GM21360 (cell line): ENCODE results near the gene CTIF.

Source experiments
- ATAC-seq: cut with Tn5 transposase; IDR thresholded peaks from one replicate; pipeline ENCODE4 v1.9.1; 2021; ENCODE audit warnings: mild to moderate bottlenecking, moderate library complexity; ENCODE audit not compliant: unreplicated experiment

CTIF gene

GRCh38 chr18:48573632-48574283 is 34.9 kb downstream of the CTIF start:
- ATAC-seq: no peak

DNA sequence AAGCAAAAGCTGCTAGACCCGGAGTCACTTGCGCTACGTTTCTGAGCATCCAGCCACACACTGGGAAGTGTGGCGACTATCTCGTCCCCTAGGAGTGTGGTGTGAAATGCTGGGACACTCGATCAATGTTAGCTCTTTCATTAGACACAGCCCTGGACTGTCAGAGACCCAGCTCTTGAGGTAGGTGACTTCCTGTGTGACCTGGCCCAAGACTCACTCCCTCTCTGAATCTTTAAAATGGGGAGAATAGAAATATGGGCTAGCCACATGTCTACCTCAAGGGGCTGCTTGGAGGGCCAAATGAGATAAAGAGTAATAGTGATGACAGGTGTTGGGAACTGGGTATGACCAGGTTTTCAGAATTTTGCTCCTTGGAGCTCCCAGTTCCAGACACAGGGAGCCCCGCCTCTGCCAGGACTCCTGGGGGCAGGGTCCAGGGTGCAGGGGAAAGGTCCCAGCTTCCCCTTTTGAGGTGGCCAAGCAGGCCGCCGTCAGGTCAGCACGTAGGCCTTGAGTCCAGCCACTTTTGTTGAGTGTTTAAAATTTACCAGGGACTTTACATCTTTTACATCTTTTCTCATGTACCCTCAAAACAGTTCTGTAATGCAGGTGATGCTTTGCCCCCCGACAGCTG is 36.0 kb downstream of the CTIF start:
- ATAC-seq: no peak

- no peak for ATAC-seq
Observed at GRCh38 chr18:48575301-48575657, 36.4 kb downstream of the CTIF start.

DNA sequence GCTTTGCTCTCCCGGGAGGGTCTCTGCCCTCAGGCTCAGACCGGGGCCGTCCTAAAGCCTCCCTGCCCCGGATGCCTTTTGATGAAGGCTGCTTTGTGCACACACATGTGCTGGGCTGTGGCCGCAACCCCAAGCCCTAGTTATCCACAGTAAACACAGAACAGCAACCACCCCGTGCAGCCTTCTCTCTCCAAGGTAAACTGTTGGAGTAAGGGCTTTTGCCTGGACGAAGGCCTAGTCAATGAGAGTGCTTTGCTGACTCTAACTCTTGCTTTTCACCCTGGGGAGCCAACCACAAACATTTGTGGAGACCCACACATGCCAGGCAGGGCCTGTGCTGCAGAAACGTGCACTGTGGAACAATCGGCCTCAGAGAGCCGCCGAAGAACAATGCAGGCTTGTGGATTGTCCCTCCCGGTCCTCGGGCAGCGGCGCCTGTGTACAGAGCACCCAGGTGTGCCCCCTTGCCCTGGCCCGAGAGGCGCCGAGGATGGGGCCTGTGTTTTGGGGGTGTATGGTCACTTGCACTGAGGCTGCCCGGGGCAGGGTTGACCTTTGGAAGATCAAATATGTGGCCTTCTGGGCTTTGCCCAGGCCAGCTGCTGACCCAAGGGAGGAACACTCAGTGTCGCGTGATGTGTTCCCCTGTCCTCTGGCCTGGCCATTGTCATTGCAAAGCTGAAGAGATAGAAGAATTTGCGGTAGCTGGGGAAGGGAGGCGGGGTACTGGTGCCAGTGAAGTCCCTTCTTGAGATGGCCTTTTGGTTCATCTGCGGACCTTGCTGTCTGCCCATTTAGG is 37.0 kb downstream of the CTIF start:
- no peak for ATAC-seq

- no peak for ATAC-seq
Observed at GRCh38 chr18:48576457-48576771, 37.6 kb downstream of the CTIF start.

DNA sequence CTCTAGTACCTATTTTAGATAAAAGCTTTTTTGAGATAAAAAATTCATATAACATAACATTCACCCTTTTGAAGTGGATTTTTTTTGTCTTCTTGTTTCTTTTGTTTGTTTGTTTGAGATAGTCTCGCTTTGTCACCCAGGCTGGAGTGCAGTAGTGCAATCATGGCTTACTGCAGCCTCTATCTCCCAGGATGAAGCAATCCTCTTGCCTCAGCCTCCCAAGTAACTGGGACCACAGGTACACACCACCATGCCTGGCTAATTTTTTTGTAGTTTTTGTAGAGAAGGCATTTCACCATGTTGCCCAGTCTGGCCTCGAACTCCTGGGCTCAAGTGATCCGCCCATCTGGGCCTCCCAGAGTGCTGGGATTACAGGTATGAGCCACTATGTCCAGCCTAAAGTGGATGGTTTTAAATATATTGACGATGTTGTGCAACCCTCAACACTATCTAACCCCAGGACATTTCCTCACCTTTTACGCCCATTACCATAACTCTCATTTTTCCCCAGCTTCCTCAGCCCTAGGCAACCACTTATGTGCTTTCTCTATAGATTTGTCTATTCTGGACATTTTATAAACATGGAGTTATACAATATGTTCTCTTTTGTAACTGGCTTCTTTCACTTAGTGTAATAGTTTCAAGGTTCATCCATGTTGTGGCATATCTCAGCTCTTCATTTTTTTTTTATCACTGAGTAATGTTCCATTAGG is 38.8 kb downstream of the CTIF start:
- ATAC-seq: no peak

DNA sequence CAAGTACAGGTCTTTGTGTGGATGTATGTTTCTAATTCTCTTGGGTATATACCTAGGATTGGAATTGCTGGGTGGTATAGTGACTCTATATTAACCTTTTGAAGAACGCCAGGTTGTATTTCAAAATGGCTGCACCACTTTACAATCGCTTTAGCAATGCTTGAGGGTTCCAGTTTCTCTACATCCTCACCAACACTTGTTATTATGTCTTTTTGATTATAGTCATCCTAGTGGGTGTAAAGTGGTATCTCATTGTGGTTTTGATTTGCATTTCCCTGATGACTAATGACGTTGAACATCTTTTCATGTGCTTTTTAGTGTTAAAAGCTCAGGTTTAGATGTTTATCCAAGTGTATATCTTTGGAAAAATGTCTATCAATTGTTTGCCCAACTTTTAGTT is 39.5 kb downstream of the CTIF start:
- no peak for ATAC-seq

DNA sequence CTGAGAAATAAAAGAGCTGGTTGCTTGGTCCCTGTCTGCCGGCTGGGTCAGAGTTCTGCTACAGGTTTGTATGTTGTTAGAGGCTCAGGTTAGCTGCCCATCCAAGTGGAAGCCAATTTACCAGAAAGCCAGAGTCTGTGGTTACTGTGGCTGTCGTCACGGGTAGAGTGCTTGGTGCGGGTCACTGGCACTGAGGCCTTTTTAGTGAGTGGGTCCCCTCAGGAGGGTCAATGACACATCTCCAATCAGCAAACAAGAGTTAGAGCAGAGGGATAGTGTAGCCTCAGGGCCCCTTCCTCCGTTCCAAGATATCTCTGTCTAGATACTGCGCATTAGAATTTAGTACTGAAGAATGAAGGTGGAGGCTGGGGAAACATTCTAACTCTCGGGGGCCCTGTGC is 41.2 kb downstream of the CTIF start:
- ATAC-seq: no peak

DNA sequence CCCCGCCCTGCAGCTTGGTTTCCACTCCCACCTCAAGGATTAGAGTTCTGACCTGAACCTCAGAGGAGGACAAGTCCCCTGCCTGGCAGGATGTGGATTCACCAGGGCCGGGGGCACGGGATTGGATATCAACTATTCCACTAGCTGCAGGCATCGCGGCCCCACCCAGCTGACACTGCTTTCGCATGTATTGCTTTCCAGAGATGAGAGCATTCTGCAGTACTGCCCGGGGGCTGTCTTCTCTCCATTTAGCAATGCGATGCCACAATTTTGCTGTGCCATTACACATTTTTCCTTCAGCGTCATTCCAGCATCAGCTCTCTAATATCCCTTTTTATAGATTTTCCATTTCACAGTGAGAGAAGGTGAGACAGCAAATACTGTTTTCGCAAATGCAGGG is 42.0 kb downstream of the CTIF start:
- no peak for ATAC-seq

GRCh38 chr18:48581206-48581605 is 42.4 kb downstream of the CTIF start:
- ATAC-seq: no peak

- no peak for ATAC-seq
Observed at GRCh38 chr18:48581941-48582340, 43.1 kb downstream of the CTIF start.

DNA sequence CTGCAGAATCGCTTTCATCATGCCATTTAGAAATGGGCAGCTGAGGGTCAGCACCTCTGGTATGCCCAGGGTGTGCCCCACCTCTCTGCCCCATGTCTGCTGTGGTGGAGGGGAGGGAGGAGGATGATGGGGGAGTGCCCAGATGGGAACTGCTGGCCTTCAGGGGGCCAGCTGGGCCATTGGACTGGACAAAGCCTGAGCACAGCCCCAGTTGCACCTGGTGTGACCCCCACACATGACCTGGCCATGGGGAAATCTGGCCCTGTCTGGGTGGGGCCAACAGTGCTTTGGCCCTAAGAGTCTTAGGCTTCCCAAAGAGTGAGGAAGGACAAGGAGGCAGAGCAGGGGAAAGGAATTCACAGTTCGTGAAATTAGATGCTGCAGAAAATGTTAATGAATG is 44.1 kb downstream of the CTIF start:
- ATAC-seq: no peak

- ATAC-seq: no peak
Observed at GRCh38 chr18:48583573-48583972, 44.7 kb downstream of the CTIF start.

- no peak for ATAC-seq
Observed at GRCh38 chr18:48589797-48590519, 51.1 kb downstream of the CTIF start.

- no peak for ATAC-seq
Observed at GRCh38 chr18:48590678-48591077, 51.8 kb downstream of the CTIF start.

GRCh38 chr18:48592540-48593171 is 53.8 kb downstream of the CTIF start:
- ATAC-seq: no peak

GRCh38 chr18:48594471-48595094 is 55.8 kb downstream of the CTIF start:
- no peak for ATAC-seq

GRCh38 chr18:48595703-48596218 is 56.9 kb downstream of the CTIF start:
- no peak for ATAC-seq

DNA sequence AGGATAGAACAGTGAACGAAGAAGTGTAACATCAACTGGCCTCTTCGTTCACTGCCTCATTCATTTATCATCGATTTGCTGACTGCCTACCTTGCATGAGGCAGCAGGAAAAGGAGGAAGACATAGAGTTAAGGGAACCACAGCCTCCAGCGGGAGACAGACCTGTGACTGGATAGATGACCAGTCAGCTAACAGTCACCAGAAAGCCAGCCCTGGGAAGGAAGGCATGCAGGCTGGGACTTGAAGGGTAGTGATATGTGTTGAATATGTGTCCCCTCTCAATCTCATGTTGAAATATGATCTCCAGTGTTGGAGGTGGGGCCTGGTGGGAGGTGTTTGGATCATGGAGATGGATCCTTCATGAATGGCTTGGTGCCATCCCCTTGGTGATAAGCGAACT is 58.3 kb downstream of the CTIF start:
- no peak for ATAC-seq

DNA sequence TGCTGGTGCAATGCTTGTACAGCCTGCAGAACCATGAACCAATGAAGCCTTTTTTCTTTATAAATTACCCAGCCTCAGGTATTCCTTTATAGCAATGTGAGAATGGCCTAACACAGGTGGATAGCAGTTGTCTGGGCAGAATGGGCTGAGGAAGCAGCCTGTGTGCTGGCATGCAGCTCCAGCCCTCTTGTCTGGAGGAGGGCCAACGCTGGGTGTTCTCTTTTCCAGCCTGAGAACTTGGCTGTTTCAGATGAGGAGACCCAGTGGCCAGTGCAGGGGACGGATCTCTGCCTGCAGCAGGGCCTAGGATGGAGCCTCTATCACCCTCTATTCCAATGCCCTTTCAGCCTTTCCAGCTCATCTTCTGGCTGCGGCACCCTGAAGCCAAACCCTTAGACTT is 58.8 kb downstream of the CTIF start:
- ATAC-seq: no peak
